Nephron progenitor cell (in vitro differentiated cells): ENCODE measurements around the gene ZPBP.

Experiments used
- DNase-seq: peaks from one replicate; pipeline ENCODE4 v3.0.0; 2021
- H3K27ac Mint-ChIP-seq: 2 replicates; pipeline ENCODE4 v1.8.0; 2021; ENCODE audit warnings: mild to moderate bottlenecking, moderate library complexity, mixed read lengths
- H3K27me3 Mint-ChIP-seq: 2 replicates; pipeline ENCODE4 v1.8.0; 2021; ENCODE audit warnings: mild to moderate bottlenecking, low read depth, mixed read lengths; ENCODE audit not compliant: poor library complexity
- H3K36me3 Mint-ChIP-seq: 2 replicates; pipeline ENCODE4 v1.8.0; 2021; ENCODE audit warnings: low read depth, mixed read lengths
- H3K4me1 Mint-ChIP-seq: 2 replicates; pipeline ENCODE4 v1.8.0; 2021; ENCODE audit warnings: mixed read lengths
- H3K4me3 Mint-ChIP-seq: 2 replicates; pipeline ENCODE4 v1.8.0; 2021; ENCODE audit warnings: mild to moderate bottlenecking, moderate library complexity, mixed read lengths
- H3K9me3 Mint-ChIP-seq: 2 replicates; pipeline ENCODE4 v1.8.0; 2021; ENCODE audit warnings: mild to moderate bottlenecking, moderate library complexity, mixed read lengths
- CTCF ChIP-seq: fragments of 200-600 bp; sonication (generic); IDR thresholded peaks from 2 replicates; pipeline ENCODE4 v1.5.0; 2021; ENCODE audit warnings: antibody characterized with exemption

The ZPBP gene

DNA sequence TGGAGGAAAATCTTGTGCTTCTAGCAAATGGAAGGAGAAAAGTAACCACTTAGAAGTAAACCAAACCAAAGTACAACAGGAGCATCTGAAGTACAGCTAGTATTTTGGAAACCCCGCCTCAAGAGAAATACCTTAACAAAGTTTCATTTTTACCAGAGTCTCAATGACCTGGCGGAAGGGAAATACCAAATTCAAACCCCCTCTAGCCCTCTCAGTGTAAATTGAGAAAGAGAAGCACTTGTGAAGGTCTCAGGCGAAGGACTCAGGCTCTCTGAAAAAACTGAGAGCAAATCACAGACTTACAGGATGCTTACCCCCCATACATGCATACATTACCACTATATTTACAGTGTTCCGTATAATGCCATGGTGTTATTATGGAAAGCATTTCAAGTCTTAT, 70.1 kb downstream of the ZPBP start:
- H3K27ac Mint-ChIP-seq, result no peak overlapping the region
- no peak for DNase-seq
- TF ChIP-seq CTCF, result no peak
- peaks cover 7% of the 10 kb centered on the region for H3K4me1 Mint-ChIP-seq
- no peaks in the 10 kb centered on the region for H3K27me3 Mint-ChIP-seq
- H3K36me3 Mint-ChIP-seq, result no peaks in the 10 kb centered on the region
- H3K4me3 Mint-ChIP-seq, result no peak overlapping the region
- no peaks in the 10 kb centered on the region for H3K9me3 Mint-ChIP-seq

GRCh38 chr7:50022451-50022850, 70.6 kb downstream of the ZPBP start:
- no peak for DNase-seq
- no peaks in the 10 kb centered on the region for H3K36me3 Mint-ChIP-seq
- H3K9me3 Mint-ChIP-seq, result no peaks in the 10 kb centered on the region
- no peak overlapping the region for H3K27ac Mint-ChIP-seq
- TF ChIP-seq CTCF, result no peak
- no peaks in the 10 kb centered on the region for H3K27me3 Mint-ChIP-seq
- peaks cover 7% of the 10 kb centered on the region for H3K4me1 Mint-ChIP-seq
- H3K4me3 Mint-ChIP-seq, result no peak overlapping the region

- DNase-seq, result no peak
Measured at GRCh38 chr7:49995681-49996080, 97.4 kb downstream of the ZPBP start.

GRCh38 chr7:49986191-49986590, 106.9 kb downstream of the ZPBP start:
- no peak overlapping the region for H3K4me3 Mint-ChIP-seq
- H3K27ac Mint-ChIP-seq, result no peak overlapping the region
- no peaks in the 10 kb centered on the region for H3K36me3 Mint-ChIP-seq
- peaks cover 29% of the 10 kb centered on the region for H3K9me3 Mint-ChIP-seq
- DNase-seq, result no peak
- H3K4me1 Mint-ChIP-seq, result no peaks in the 10 kb centered on the region
- TF ChIP-seq CTCF, result no peak
- H3K27me3 Mint-ChIP-seq, result no peaks in the 10 kb centered on the region

More at GRCh38 chr7:49995681-49996080, 97.4 kb downstream of the ZPBP start:
- peaks cover 3% of the 10 kb centered on the region for H3K27me3 Mint-ChIP-seq
- no peak overlapping the region for H3K4me3 Mint-ChIP-seq
- H3K27ac Mint-ChIP-seq, result no peak overlapping the region
- no peaks in the 10 kb centered on the region for H3K36me3 Mint-ChIP-seq
- no peaks in the 10 kb centered on the region for H3K4me1 Mint-ChIP-seq
- H3K9me3 Mint-ChIP-seq, result no peaks in the 10 kb centered on the region
- no peak for TF ChIP-seq CTCF

- DNase-seq, result no peak
- H3K9me3 Mint-ChIP-seq, result no peaks in the 10 kb centered on the region
- no peaks in the 10 kb centered on the region for H3K36me3 Mint-ChIP-seq
- H3K4me1 Mint-ChIP-seq, result no peaks in the 10 kb centered on the region
- no peaks in the 10 kb centered on the region for H3K27me3 Mint-ChIP-seq
- no peak overlapping the region for H3K4me3 Mint-ChIP-seq
- no peak for TF ChIP-seq CTCF
- H3K27ac Mint-ChIP-seq, result no peak overlapping the region
Measured at GRCh38 chr7:49980465-49980864, 112.6 kb downstream of the ZPBP start.

DNA sequence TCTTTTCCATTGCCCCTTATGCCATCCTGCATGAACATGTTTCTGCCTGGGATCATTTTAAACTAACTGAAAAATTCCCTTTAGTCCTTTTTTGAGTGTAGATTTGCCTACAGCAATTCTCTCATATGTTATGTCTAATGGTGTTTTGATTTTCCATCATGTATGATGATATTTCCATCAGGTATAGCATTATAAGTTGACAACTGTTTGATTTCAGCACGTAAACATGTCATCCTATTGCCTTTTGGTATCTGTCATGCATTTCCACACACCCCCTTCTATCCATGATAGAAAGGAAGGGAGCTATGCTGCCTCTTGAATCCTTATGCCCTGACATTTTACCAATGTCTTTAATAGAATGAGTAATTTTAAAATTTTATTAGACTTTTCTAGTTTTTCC, 116.8 kb downstream of the ZPBP start:
- TF ChIP-seq CTCF, result no peak
- H3K27ac Mint-ChIP-seq, result no peak overlapping the region
- no peaks in the 10 kb centered on the region for H3K9me3 Mint-ChIP-seq
- H3K4me3 Mint-ChIP-seq, result no peak overlapping the region
- H3K36me3 Mint-ChIP-seq, result no peaks in the 10 kb centered on the region
- no peak for DNase-seq
- no peaks in the 10 kb centered on the region for H3K27me3 Mint-ChIP-seq
- no peaks in the 10 kb centered on the region for H3K4me1 Mint-ChIP-seq
